HT-29 (cell line): ENCODE results near the gene SH2D3C. TPM values are rescaled to one million over a fixed set of nuclear protein-coding genes. Genes with fewer than 3 reads are reported as not detected.

ENCODE experiments used
- DNase-seq: peaks from one replicate; pipeline ENCODE4 v3.0.0-alpha.2; 2015; ENCODE audit warnings: low spot score
- total RNA-seq: library from RNA; depleted of rRNA; stranded (reverse); fragments of >200 nt; shearing (Covaris generic); gene quantifications from 2 replicates; pipeline ENCODE4 v1.2.3, GENCODE V29; 2014

Gene SH2D3C
- total RNA-seq, 1 experiment from 2014 or later, result not detected

DNA sequence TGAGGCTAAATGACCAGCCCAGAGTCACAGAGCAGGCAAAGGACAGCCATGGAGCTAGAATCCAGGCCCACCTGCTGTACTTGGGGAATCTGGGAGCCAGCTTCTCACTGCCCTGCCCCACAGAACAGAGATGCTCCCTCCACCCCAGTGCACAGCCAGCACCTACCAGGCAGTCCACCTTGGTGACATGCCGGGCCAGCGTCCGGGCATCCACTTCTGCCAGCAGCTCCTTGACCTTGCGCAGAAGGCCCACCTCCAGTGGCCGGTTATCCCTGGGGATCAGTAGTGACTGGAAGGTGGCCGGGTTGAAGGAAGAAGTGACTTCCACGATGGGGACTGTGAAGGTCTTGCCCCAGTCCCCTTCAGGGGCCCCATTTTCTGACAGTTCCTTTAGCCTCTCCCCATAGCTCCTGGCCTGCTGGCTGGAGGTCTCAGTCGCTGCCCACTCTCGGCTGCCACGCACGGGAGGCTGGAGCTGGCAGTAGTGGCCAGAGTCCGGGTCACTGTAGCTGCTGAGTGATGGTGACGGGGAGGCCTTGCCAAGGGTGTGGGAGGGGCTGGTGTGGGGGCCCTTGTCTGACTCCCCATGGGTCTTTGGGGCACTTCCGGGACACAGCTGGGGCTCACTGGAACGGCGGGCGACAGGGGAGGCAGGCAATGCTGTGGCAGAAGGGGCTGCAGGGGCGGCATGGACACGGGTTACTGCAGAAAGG is 33.9 kb downstream of the SH2D3C start:
- no peak for DNase-seq

DNA sequence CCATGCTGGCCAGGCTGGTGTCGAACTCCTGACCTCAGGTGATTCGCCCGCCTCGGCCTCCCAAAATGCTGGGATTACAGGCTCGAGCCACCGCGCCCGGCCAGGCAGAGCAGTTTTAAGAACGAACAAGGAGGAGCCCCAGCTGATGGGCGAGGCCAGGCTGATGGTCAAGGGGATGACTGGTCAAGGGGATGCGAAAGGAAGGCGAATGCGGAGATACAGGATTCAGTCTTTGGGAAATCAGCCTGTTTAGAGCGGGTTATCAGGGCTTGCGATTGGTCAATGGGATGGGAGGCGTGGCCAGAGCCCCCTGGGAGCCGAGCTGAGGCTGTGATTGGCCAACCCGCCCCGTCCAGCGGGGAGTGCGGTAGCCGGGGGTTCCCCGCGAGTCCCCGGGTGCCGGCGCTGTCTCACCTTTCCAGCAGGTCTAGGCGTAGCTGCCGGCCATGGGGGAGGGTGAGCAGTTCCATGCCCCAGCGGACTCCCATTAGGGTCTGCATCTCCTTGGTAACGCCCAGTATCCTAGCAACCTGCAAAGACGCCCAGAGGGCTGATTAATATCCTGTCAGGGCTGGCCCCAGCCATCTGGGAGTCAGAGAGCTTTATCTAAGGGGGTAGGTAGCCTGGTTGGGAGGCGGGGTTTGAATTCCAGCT is 35.9 kb downstream of the SH2D3C start:
- DNase-seq, result no peak

DNA sequence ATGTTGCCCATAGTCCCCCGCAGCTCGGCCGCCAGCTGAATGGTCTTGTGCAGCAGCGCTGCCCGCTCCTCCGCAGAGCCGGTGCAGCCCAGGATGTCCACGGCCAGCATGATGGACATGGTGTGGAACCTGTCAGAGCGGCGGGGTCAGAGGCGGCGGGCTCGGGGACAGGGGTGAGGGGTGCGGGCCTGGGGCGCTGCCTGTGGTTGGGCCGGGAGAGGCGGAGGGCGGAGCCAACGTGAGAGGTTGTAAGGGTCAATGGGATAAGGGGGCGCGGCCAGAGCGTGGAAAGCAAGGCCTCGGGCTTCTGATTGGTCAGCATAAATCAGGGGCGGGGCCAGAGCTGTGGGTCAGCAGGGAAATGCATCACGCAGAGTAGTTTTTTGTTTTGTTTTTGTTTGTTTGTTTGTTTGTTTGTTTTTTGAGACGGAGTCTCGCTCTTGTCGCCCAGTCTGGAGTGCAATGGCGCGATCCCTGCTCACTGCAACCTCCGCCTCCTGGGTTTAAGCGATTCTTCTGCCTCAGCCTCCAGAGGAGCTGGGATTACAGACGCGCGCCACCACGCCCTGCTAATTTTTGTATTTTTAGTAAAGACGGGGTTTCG is 36.5 kb downstream of the SH2D3C start:
- no peak for DNase-seq

DNA sequence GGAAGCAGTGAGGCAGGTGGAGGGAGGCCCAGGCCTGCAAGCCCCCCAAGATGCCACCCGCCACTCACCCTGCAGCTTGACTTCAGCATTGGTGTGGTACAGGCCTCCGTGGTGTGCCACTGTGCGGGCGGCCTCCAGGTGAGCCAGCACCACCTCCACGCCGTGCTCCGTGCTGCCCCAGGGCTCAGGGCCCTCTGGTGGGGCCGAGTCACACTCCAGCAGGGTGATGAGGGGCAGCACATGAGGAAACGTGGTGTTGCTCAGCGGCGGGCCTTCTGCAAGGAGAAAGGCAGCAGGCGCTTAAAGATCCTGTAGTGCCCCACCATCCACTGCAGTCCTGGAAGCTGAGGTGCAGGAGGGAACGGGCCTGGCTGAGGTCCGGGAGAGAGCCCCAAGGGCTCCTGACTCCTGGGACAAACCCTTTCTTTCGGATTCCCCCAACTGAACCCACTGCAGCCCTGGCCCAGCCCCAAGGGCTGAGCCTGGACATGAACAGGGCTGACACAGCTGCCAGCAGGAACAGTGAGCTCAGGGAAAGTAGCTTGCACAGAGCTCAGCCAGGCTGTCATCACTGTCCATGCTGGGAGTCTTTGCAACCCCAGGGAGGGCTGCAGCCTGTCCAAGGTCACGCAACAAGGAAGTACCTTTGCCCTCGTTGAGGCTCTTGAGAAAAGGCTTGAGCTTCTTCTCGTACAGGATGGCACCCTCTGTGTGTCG is 38.7 kb downstream of the SH2D3C start:
- no peak for DNase-seq

DNA sequence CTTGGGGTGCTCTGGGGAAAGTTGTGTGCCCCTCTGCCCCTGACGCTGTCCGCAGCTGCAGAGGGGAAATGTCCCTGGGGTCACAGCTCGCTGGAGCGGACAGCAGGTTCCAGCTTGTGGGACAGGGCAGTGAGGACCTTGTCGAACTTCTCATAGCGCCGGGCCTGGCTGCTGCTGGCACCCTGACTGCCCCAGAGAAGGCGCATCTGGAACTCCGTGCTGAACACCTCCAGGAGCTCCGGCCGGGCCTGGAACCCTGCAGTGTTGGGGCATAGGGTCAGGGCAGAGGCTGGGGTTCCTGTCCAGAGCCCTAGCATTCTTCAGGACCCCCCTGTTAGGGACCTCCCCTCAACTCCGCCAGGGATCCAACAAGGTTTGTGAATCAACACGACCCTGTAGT is 39.8 kb downstream of the SH2D3C start:
- DNase-seq, result no peak

DNA sequence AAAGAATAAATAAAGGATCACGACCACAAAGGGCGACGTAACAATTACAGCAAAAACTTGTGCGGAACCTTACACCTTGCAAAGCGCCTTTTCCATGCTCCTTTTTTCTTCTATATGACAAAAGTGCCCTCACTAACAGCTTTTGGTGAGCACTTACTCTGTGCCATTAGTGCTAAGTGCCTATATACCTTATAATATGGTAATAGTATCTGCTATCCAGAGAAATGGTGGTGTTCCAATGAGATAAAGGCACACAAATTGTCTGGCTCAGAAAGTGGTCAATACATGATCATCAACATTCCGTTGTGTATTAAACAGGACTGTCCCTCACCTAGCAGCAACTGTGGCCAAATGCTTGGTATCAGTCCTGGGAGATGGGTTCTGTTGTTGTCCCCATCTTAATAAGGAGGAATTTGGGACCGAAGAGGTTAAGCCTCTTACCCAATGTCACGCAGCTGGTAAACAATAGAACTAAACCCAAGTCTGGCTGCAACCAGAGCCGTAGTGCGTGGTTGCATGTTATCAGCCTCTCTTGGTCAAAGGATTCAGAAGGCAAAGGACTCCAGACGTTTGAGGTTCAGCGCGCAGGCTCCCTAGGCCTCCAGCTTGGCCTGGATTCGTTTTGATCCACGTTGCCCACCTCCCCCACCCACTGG is 42.8 kb downstream of the SH2D3C start:
- no peak for DNase-seq

DNA sequence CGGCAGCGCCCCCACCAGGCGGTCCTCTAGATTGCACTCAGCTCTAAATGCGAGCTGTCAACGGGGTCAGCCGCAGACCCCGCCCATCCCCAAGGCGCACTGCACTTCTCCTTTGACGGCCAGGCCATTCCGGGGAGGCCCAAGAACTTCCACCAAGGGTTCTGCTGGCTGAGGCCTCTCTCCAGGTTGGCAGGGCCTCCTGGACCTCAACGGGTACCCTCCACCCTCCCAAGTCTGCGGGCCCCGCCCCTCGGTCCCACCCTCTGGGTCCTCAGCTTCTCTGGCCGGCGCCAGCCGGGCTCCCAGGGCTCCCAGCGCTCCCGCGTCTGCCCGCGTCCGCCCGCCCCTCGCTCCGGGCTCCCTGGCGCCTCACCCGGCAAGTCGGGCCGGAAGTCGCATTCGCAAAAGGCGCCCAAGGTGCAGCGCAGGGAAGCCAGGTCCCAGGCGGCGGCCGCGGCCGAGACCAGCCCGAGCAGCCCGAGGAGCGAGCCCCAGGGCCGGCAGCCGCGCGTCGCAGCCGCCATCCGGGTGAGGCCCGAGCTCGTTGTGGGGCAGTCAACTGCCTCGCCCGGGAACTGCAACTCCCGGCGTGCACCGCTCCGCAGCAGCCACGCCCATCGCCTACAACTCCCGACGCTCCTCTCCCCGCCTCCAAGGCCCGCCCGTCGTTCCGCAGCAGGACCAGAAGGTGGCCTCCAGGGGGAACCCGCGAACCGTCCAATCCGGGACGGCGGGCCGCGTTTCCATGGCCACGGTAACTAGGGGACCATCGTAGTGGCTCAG is 43.5 kb downstream of the SH2D3C start, which contains the start of gene TOR2A:
TOR2A (minus strand) TSS at position 548 of the 783 bp plus-strand sequence; CDS start at position 524, 24 bp downstream.
- peak; percentile 98 for DNase-seq

DNA sequence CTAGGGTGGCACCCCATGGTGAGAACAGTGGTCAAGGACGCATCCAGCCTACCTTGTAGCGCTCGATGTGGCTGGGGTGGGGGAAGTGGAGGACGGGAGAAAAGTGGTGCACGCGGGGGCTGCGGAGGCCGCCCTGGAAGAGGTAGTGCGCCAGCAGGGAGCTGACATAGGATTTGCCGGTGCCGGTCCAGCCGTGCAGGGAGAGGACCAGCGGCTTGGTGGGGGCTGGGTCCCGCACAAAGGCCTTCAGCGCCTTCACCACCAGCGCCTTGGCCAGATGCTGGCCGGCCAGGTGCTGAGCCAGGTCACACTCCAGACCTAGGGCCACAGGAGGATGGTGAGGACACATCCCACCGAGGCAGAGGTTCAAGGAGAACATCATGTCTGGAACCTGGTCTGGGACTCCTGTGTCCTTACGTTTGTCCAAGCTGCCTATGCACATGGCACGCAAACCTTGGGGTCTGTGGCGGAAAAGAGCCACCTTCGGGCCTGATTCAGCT is 44.2 kb downstream of the SH2D3C start:
- DNase-seq, result no peak

DNA sequence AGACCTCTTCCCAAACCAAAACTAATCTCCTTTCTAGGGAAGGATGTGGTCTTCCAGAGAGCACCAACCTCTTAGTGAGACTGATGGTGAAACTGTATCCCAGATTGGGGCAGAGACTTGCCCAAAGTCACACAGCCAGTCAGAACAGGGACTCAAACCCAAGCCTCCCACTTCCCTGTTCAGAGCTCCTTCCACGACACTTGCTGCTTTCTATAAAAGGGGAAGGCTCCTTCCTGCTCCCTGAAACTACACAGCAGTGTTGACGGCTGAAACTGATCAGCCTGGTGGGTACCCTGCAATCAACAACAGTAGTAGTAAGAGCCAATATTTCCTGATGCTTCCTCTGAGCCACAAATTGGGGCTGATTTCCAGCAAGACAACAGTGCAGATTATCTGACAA is 44.9 kb downstream of the SH2D3C start:
- DNase-seq, result no peak

DNA sequence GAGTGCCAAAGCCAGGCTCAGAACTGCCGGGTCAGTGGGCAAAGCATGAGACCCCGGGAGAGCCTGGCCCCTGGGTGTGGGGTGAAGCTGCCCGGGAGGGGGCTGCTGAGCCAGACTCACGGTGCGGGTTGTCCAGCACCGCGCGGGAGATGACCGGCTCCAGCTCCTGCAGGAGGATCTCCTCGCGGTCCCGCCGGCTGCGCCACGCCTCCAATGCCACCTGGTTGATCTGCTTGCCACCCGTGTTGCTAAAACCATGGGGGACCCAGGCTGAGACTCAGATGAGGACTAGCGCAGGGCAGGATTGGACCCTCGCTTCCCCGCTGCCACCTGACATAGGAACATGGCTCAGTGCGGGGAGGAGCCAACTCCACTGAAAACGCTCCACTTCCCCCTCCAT is 46.0 kb downstream of the SH2D3C start:
- DNase-seq, result no peak

DNA sequence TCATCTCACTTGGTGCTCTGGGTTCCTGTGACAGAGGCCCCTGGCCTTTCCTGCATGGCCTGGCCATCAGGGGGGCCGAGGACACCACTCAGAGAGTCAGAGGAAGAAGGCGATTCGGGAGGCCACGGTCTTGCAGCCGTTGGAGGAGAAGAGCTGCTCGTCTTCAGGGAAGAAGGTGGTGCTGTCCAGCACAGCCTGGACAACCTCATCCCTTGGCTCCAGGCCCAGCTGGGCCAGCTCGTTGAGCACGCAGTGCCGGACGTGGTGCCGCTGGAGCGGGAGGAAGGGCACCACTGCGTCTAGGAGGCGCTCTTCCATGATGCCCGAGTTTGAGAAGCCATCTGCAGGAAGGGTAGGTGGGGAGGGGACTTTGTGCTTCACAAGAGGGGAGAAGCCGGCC is 46.5 kb downstream of the SH2D3C start:
- no peak for DNase-seq

DNA sequence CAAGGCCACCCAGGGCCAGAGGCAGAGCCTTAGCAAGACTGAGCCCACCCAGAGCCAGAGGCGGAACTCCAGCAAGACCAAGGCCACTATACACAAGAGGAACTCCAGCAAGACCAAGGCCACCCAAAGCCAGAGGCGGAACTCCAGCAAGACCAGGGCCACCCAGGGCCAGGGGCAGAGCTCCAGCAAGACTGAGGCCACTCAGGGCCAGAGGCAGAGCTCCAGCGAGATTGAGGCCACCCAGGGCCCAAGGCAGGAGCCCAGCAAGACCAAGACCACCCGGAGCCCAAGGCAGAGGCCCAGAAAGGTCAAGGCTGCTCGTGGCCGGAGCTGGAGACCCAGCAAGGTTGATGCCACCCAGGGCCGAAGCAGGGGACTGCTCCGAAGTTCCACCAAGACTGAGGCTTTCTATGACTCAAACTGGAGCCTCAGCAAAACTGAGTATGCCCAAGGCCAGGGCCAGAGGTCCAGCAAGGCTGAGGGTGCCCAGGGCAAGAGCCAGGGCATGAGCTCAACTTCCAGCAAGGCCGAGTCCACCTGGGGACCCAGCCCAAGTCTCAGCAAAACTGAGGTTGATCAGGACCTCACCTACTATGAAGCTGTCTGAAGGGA is 47.6 kb downstream of the SH2D3C start:
- DNase-seq, result no peak

DNA sequence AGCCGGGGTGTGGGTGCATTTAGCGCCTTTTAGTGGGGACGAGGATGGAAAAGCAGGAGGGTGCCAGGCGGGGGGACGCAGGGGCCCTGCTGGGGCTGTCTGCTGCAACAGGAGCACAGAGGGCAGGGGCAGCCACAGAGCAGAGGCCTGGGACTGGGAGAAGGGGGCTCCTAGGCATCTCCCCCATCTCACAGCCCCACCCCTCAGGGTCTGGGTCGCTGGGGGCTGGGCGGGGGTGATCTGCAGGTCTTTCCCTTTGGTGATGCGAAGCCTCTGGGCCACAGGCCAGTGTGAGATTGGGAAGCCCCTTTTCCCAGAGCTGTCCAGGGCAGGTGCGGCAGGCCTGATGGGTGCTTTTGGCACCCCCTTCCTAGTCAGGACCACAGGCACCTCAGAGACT is 48.2 kb downstream of the SH2D3C start:
- no peak for DNase-seq

DNA sequence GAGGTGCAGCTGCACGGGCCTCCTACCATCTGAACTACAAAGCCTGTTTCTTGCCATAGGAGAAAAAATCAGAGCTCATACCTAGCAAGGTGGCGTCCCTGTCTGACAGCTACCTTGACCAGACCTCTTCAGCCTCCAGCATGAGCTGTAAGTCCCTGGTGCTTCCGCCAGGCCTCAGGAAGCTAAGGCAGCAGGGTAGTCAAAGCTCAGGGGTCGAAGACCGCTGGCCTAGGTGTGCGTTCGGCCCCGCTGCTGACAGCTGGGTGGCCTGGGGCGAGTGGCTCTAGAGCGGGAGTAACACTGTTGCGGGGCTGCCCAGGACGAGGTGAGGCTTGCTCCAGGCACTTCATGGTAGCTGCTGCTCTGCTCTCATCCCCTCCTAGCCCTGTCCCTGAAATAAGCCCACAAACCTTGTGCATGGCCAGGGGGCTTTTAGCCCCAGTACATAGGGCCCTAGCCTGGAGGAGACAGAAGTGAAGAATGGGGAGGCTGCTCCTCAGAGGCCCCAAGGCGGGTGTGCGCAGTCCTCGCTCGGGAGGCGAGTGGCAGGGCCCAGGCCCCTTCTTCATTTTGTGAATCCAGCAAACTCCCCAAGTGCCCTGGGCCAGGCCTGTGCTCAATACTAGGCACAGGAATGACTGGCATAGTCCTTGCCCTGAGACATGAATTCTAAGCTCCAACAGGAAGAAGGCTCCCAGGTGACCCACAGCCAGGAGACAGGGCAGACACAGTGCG is 48.8 kb downstream of the SH2D3C start:
- DNase-seq, result no peak

DNA sequence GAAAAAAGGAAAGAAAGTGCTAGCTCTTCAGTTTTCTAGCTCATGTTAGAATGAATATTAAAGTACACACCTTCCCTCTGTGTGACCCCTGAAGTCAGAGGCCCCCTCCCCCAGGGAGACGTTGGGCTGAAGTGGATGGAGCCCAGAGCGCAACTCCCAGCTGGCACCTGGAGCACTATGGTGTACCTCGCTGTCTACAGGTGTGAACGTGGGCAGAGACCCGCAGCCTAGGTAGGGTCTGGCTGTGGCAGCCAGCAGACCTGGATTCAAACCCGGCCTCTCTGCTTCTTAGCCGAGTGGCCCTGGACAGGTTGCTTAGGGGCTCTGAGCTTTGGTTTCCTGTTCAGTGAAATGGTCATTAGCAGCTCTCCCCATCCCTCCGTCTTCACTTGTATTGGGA is 49.7 kb downstream of the SH2D3C start:
- DNase-seq, result no peak

DNA sequence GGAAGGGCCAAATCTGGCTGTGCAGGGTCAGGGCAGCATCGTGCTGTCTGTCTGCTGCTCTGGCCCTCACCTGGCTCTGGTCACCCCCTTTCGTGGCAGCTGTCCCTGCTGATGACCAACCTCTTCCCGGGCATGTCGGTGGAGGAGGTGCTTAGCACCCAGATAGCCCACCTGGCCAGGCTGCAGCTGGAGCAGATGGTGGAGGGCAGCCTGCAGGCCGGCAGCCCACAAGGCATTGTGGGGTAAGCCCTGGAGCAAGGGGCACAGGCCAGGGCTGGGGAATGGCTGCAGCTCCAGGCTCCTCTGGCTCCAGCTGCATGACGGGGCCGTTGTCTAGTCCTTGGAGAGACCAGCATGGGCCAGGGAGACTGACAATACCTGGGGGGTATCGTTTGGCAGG is 51.6 kb downstream of the SH2D3C start:
- DNase-seq, result no peak

DNA sequence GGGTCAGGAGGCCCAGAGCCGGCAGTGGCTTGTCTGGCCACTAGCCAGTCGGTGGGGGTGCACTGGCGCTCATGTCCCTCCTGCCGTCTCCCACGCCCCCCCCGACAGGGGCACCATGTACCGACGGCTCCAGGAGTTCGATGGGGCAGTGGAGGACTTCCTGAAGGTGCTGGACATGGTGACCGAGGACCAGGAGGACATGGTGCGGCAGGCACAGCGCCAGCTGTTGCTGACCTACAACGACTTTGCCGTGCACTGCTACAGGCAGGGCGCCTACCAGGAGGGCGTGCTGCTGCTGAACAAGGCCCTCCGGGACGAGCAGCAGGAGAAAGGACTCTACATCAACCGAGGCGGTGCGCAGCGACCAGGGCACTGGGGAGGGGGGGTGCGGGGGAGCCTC is 54.5 kb downstream of the SH2D3C start:
- no peak for DNase-seq

DNA sequence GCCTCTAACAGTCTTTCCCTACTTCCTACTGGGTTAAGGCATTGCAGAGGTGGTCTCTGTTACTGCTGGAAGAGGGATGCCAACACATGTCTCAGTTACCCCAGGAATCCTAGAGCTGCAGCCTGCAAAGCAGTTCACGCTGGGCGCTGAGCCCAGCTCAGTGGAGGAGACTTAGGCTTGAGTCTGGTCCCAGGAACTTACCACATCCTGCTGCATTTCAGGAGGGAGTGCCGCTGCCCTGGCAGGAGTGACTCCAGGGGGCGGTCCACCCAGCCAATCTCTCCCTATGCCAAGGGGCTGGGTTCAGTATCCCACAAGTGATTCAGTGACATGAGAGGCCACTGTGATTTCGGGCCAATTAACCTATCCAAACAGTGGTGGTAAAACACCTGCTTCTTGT is 55.0 kb downstream of the SH2D3C start:
- no peak for DNase-seq

DNA sequence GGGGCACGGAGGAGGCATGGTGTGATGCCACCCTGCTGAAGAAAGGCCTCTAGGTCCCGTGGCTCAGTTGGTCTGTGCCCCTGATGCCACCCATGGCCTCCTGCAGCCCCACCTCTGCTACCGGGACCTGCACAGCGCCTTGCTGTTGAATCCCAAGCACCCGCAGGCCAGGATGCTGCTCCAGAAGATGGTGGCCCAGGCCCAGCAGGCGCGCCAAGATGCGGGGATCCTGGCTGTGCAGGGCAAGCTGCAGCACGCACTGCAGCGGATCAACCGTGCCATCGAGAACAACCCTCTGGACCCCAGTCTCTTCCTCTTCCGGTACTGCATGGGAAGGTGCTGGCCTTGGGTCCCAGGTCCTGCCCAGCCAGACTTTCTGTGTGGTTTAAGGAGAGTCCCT is 55.5 kb downstream of the SH2D3C start:
- no peak for DNase-seq
